ENCODE data around the gene STEAP2. TPM values are rescaled to one million over a fixed set of nuclear protein-coding genes. Genes with fewer than 3 reads are reported as not detected.

STEAP2 gene
- polyA plus RNA-seq, 3 donors: not detected

- H3K79me2 ChIP-seq (ENCODE audit: insufficient read depth, low read length): no peaks in the 10 kb centered on the region
- H3K27me3 ChIP-seq (ENCODE audit: control insufficient read depth in 2 of 2, insufficient read depth in 2 of 2, low read length in 2 of 2): peaks cover 41 to 53% of the 10 kb centered on the region in 2 donors
- no peaks in the 10 kb centered on the region for H4K20me1 ChIP-seq (ENCODE audit: insufficient read depth, low read length)
- Mint-ChIP-seq H3K36me3 (no peaks in the 10 kb centered on the region), H3K4me1 (peaks cover 11% of the 10 kb centered on the region), H3K4me3 (no peak overlapping the region), H3K27ac (no peak overlapping the region), H3K9me3 (peaks cover 0 to 12% (median 0%) of the 10 kb centered on the region in 7 donors), H3K27me3 (ENCODE audit: low read depth in 3 of 3) (peaks cover 7 to 24% (median 20%) of the 10 kb centered on the region in 3 donors)
- no peak for TF ChIP-seq CTCF (IDR thresholded peaks at IDR 0.05)
- H3K4me3 ChIP-seq (replicated peaks in 1 of 3; ENCODE audit: low read depth in 2 of 3, low read length in 3 of 3): no peak overlapping the region
- no peak overlapping the region for H2AFZ ChIP-seq (ENCODE audit: insufficient read depth, low read depth, low read length, poor library complexity, severe bottlenecking)
- no peak overlapping the region for H3K27ac ChIP-seq (ENCODE audit: low read depth in 1 of 2, low read length in 2 of 2)
- no peak overlapping the region for H3K4me2 ChIP-seq (replicated peaks; ENCODE audit: extremely low read depth, low read length, poor library complexity, severe bottlenecking)
- peaks cover 0 to 4% of the 10 kb centered on the region in 2 donors for H3K9me3 ChIP-seq (replicated peaks in 1 of 2; ENCODE audit: control insufficient read depth in 1 of 2, insufficient read depth in 1 of 2, low read length in 2 of 2)
- peaks cover 6 to 14% of the 10 kb centered on the region in 2 donors for H3K4me1 ChIP-seq (ENCODE audit: control insufficient read depth in 1 of 2, insufficient read depth in 2 of 2, low read length in 2 of 2)
- no peak for DNase-seq
- H3K9ac ChIP-seq (ENCODE audit: insufficient read depth, low read length, poor library complexity, severe bottlenecking): no peak overlapping the region
- WGBS (ENCODE audit: insufficient coverage): no CpG with 5 or more reads among the region's 1 CpG
- intact Hi-C loops (cut with micrococcal nuclease): no loop called here
- no peaks in the 10 kb centered on the region for H3K36me3 ChIP-seq (replicated peaks in 1 of 2; ENCODE audit: control insufficient read depth in 1 of 2, insufficient read depth in 2 of 2, low read length in 2 of 2)
Observed at GRCh38 chr7:90209776-90210175, 1.8 kb upstream of the STEAP2 start.

GRCh38 chr7:90210475-90210874, 1.1 kb upstream of the STEAP2 start:
- Histone ChIP-seq H3K9me3 (replicated peaks in 1 of 2; ENCODE audit: control insufficient read depth in 1 of 2, insufficient read depth in 1 of 2, low read length in 2 of 2) (peaks cover 0 to 4% of the 10 kb centered on the region in 2 donors), H3K27me3 (ENCODE audit: control insufficient read depth in 2 of 2, insufficient read depth in 2 of 2, low read length in 2 of 2) (peaks cover 41 to 53% of the 10 kb centered on the region in 2 donors), H4K20me1 (ENCODE audit: insufficient read depth, low read length) (no peaks in the 10 kb centered on the region), H3K4me2 (replicated peaks; ENCODE audit: extremely low read depth, low read length, poor library complexity, severe bottlenecking) (no peak overlapping the region), H3K27ac (ENCODE audit: low read depth in 1 of 2, low read length in 2 of 2) (no peak overlapping the region), H3K79me2 (ENCODE audit: insufficient read depth, low read length) (no peaks in the 10 kb centered on the region), H2AFZ (ENCODE audit: insufficient read depth, low read depth, low read length, poor library complexity, severe bottlenecking) (no peak overlapping the region), H3K4me3 (replicated peaks in 1 of 3; ENCODE audit: low read depth in 2 of 3, low read length in 3 of 3) (no peak overlapping the region), H3K4me1 (ENCODE audit: control insufficient read depth in 1 of 2, insufficient read depth in 2 of 2, low read length in 2 of 2) (peaks cover 6 to 14% of the 10 kb centered on the region in 2 donors), H3K36me3 (replicated peaks in 1 of 2; ENCODE audit: control insufficient read depth in 1 of 2, insufficient read depth in 2 of 2, low read length in 2 of 2) (no peaks in the 10 kb centered on the region), H3K9ac (ENCODE audit: insufficient read depth, low read length, poor library complexity, severe bottlenecking) (no peak overlapping the region)
- DNase-seq: no peak
- Mint-ChIP-seq H3K4me3 (peak overlapping the region in 1 of 2 donors; percentile 81), H3K27ac (no peak overlapping the region), H3K36me3 (no peaks in the 10 kb centered on the region), H3K4me1 (peaks cover 11% of the 10 kb centered on the region), H3K27me3 (ENCODE audit: low read depth in 3 of 3) (peaks cover 7 to 24% (median 20%) of the 10 kb centered on the region in 3 donors), H3K9me3 (peaks cover 0 to 12% (median 0%) of the 10 kb centered on the region in 7 donors)
- intact Hi-C loops (cut with micrococcal nuclease): no loop called here
- no peak for TF ChIP-seq CTCF (IDR thresholded peaks at IDR 0.05)
- 80% methylated on average over 2 of the region's 5 CpGs for WGBS (ENCODE audit: insufficient coverage)
